Measurements from ENCODE around the gene SLC25A22. TPM values are rescaled to one million over a fixed set of nuclear protein-coding genes. Genes with fewer than 3 reads are reported as not detected.

SLC25A22 gene
- total and polyA plus RNA-seq, 2 donors (not counting 1 experiment from before 2014, with no cell fraction given) = 9.9 to 10.4 TPM

- no peak for DNase-seq (ENCODE audit: low read depth in 2 of 2)
- H3K4me2 ChIP-seq (ENCODE audit: extremely low read depth, insufficient read depth, low read length) = no peak overlapping the region
- peaks cover 13% of the 10 kb centered on the region for H3K36me3 ChIP-seq (ENCODE audit: control insufficient read depth, insufficient read depth, low read length)
- no peak overlapping the region for H2AFZ ChIP-seq (ENCODE audit: low read length)
- H3K9me3 ChIP-seq (ENCODE audit: control insufficient read depth, insufficient read depth, low read depth, low read length) = no peaks in the 10 kb centered on the region
- no peaks in the 10 kb centered on the region for H3K27me3 ChIP-seq (ENCODE audit: control insufficient read depth, insufficient read depth, low read length)
- TF ChIP-seq CTCF (conservative IDR thresholded peaks at IDR 0.05 in 1 of 2, IDR thresholded peaks at IDR 0.05 in 1 of 2; ENCODE audit: low read depth in 1 of 2, low read length in 2 of 2) (no peak), EZH2 (IDR thresholded peaks at IDR 0.05; ENCODE audit: low read length, missing control alignments) (no peak)
- no peak overlapping the region for H3K4me3 ChIP-seq (replicated peaks in 1 of 4; ENCODE audit: control extremely low read depth in 1 of 4, insufficient read depth in 1 of 4, low read depth in 3 of 4, low read length in 4 of 4)
- H3K27ac ChIP-seq (ENCODE audit: insufficient read depth, low read length) = no peak overlapping the region
- H3K4me1 ChIP-seq (ENCODE audit: control insufficient read depth, extremely low read depth, insufficient read depth, low read length) = peaks cover 7% of the 10 kb centered on the region
- peaks cover 17% of the 10 kb centered on the region for H3K79me2 ChIP-seq (ENCODE audit: control insufficient read depth, insufficient read depth, low read length)
- no peak overlapping the region for H3K9ac ChIP-seq (ENCODE audit: insufficient read depth, low read length)
- no peaks in the 10 kb centered on the region for H4K20me1 ChIP-seq (ENCODE audit: control insufficient read depth, extremely low read depth, insufficient read depth, low read length)
Observed at GRCh38 chr11:792535-792821, 5.6 kb downstream of the SLC25A22 start.

- peaks cover 17% of the 10 kb centered on the region for H3K79me2 ChIP-seq (ENCODE audit: control insufficient read depth, insufficient read depth, low read length)
- TF ChIP-seq EZH2 (IDR thresholded peaks at IDR 0.05; ENCODE audit: low read length, missing control alignments) (no peak), CTCF (conservative IDR thresholded peaks at IDR 0.05 in 1 of 2, IDR thresholded peaks at IDR 0.05 in 1 of 2; ENCODE audit: low read depth in 1 of 2, low read length in 2 of 2) (no peak)
- no peaks in the 10 kb centered on the region for H4K20me1 ChIP-seq (ENCODE audit: control insufficient read depth, extremely low read depth, insufficient read depth, low read length)
- no peak for DNase-seq (ENCODE audit: low read depth in 2 of 2)
- H3K4me3 ChIP-seq (replicated peaks in 1 of 4; ENCODE audit: control extremely low read depth in 1 of 4, insufficient read depth in 1 of 4, low read depth in 3 of 4, low read length in 4 of 4) = no peak overlapping the region
- no peaks in the 10 kb centered on the region for H3K9me3 ChIP-seq (ENCODE audit: control insufficient read depth, insufficient read depth, low read depth, low read length)
- peaks cover 13% of the 10 kb centered on the region for H3K36me3 ChIP-seq (ENCODE audit: control insufficient read depth, insufficient read depth, low read length)
- H3K27me3 ChIP-seq (ENCODE audit: control insufficient read depth, insufficient read depth, low read length) = no peaks in the 10 kb centered on the region
- no peak overlapping the region for H2AFZ ChIP-seq (ENCODE audit: low read length)
- H3K27ac ChIP-seq (ENCODE audit: insufficient read depth, low read length) = no peak overlapping the region
- H3K9ac ChIP-seq (ENCODE audit: insufficient read depth, low read length) = no peak overlapping the region
- no peak overlapping the region for H3K4me2 ChIP-seq (ENCODE audit: extremely low read depth, insufficient read depth, low read length)
- peaks cover 5% of the 10 kb centered on the region for H3K4me1 ChIP-seq (ENCODE audit: control insufficient read depth, extremely low read depth, insufficient read depth, low read length)
Observed at GRCh38 chr11:791658-792534, 6.2 kb downstream of the SLC25A22 start.

- Histone ChIP-seq H4K20me1 (ENCODE audit: control insufficient read depth, extremely low read depth, insufficient read depth, low read length) (no peaks in the 10 kb centered on the region), H3K79me2 (ENCODE audit: control insufficient read depth, insufficient read depth, low read length) (peaks cover 13% of the 10 kb centered on the region), H3K4me3 (replicated peaks in 1 of 4; ENCODE audit: control extremely low read depth in 1 of 4, insufficient read depth in 1 of 4, low read depth in 3 of 4, low read length in 4 of 4) (no peak overlapping the region), H3K27ac (ENCODE audit: insufficient read depth, low read length) (no peak overlapping the region), H3K4me1 (ENCODE audit: control insufficient read depth, extremely low read depth, insufficient read depth, low read length) (no peaks in the 10 kb centered on the region), H2AFZ (ENCODE audit: low read length) (no peak overlapping the region), H3K4me2 (ENCODE audit: extremely low read depth, insufficient read depth, low read length) (no peak overlapping the region), H3K36me3 (ENCODE audit: control insufficient read depth, insufficient read depth, low read length) (peaks cover 13% of the 10 kb centered on the region), H3K27me3 (ENCODE audit: control insufficient read depth, insufficient read depth, low read length) (no peaks in the 10 kb centered on the region), H3K9me3 (ENCODE audit: control insufficient read depth, insufficient read depth, low read depth, low read length) (no peaks in the 10 kb centered on the region), H3K9ac (ENCODE audit: insufficient read depth, low read length) (no peak overlapping the region)
- no peak for TF ChIP-seq EZH2 (IDR thresholded peaks at IDR 0.05; ENCODE audit: low read length, missing control alignments)
- TF ChIP-seq CTCF (conservative IDR thresholded peaks at IDR 0.05 in 1 of 2, IDR thresholded peaks at IDR 0.05 in 1 of 2; ENCODE audit: low read depth in 1 of 2, low read length in 2 of 2) = no peak
- DNase-seq (ENCODE audit: low read depth in 2 of 2) = peak; percentile 26 to 47
Observed at GRCh38 chr11:790721-791564, 7.1 kb downstream of the SLC25A22 start.
